A549 (cell line): ENCODE measurements around the gene ZRANB1.

Source experiments
- BCL3 ChIP-seq: fragments of >200 bp; sonication (Bioruptor Twin); formaldehyde crosslinking; IDR thresholded peaks from 3 replicates; pipeline ENCODE4 v1.6.1; 2016
- BHLHE40 ChIP-seq: IDR thresholded peaks from 2 replicates; pipeline ENCODE4 v1.6.1; 2012; ENCODE audit warnings: low read depth, low read length, inconsistent platforms
- CEBPB ChIP-seq, 2 experiments: fragments of >200 bp in 1 of 2; sonication (Bioruptor Twin) in 1 of 2; formaldehyde crosslinking in 1 of 2; IDR thresholded peaks; 2 replicates each; pipeline ENCODE4 v1.6.1; 2012 to 2016
- POLR2A ChIP-seq: IDR thresholded peaks from 2 replicates; pipeline ENCODE4 v1.6.1; 2012; ENCODE audit warnings: mild to moderate bottlenecking, low read length
- POLR2AphosphoS2 ChIP-seq: conservative IDR thresholded peaks from 2 replicates; pipeline ENCODE4 v1.6.1; 2012; ENCODE audit warnings: low read length, improper control_type of control experiment, inconsistent platforms
- RFX5 ChIP-seq: fragments of 450-650 bp; IDR thresholded peaks from 2 replicates; pipeline ENCODE4 v1.7.1; 2014; ENCODE audit warnings: antibody characterized with exemption, mild to moderate bottlenecking, moderate library complexity
- TF ChIP-seq, protein P1 (sequence below): fragments of >200 bp; sonication (Bioruptor Twin); formaldehyde crosslinking; IDR thresholded peaks from 3 replicates; pipeline ENCODE4 v1.5.1; 2016

DNA sequence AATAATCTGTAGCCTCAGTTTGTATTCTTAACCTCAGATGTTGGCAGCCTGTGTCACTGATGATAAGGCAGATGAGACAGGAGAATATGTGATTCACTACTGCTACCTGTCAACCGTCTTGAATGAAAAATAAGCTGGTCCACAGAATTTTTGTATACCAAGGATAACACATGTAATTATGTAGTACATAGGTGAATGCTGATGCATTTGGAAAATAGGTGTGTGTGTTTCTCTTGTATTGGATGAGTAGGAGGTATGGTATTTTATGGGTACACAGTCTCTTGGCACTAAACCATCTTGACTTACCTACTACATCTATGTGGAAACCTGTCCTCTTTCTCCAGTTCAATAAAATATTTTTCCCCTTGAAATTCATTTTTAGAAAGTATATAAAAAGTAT, 20.7 kb upstream of the ZRANB1 start:
- TF ChIP-seq RFX5 (no peak), BHLHE40 (no peak), POLR2AphosphoS2 (no peak), POLR2A (no peak), BCL3 (no peak), CEBPB (IDR thresholded peaks at IDR 0.05) (no peak)
- TF ChIP-seq, protein P1, sequence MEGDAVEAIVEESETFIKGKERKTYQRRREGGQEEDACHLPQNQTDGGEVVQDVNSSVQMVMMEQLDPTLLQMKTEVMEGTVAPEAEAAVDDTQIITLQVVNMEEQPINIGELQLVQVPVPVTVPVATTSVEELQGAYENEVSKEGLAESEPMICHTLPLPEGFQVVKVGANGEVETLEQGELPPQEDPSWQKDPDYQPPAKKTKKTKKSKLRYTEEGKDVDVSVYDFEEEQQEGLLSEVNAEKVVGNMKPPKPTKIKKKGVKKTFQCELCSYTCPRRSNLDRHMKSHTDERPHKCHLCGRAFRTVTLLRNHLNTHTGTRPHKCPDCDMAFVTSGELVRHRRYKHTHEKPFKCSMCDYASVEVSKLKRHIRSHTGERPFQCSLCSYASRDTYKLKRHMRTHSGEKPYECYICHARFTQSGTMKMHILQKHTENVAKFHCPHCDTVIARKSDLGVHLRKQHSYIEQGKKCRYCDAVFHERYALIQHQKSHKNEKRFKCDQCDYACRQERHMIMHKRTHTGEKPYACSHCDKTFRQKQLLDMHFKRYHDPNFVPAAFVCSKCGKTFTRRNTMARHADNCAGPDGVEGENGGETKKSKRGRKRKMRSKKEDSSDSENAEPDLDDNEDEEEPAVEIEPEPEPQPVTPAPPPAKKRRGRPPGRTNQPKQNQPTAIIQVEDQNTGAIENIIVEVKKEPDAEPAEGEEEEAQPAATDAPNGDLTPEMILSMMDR, result no peak
